ENCODE results near the gene MTOR.

The MTOR gene

DNA sequence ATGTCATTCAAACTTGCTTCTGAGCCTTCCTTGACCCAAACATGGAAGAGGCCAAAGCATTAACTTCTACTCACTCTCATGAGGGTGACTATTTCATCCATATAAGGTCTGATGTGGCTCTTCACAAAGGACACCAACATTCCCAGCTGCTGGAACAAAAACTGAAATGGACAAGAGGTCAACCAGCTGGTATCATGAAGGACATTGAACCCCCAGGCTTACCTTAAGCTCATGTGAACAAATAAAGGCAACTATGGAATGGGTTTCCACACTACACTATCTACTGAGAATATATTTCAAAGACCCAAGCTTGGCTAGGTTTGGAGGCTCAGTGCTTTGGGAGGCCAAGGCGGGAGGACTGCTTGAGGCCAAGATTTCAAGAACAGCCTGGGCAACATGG is 46.3 kb downstream of the MTOR start:
- no peak overlapping the region for H3K27ac ChIP-seq
- H3K9ac ChIP-seq, result no peak overlapping the region
- no peak overlapping the region for H2AFZ ChIP-seq (ENCODE audit: low read depth)
- H3K4me2 ChIP-seq, result no peak overlapping the region
- TF ChIP-seq, protein P1, sequence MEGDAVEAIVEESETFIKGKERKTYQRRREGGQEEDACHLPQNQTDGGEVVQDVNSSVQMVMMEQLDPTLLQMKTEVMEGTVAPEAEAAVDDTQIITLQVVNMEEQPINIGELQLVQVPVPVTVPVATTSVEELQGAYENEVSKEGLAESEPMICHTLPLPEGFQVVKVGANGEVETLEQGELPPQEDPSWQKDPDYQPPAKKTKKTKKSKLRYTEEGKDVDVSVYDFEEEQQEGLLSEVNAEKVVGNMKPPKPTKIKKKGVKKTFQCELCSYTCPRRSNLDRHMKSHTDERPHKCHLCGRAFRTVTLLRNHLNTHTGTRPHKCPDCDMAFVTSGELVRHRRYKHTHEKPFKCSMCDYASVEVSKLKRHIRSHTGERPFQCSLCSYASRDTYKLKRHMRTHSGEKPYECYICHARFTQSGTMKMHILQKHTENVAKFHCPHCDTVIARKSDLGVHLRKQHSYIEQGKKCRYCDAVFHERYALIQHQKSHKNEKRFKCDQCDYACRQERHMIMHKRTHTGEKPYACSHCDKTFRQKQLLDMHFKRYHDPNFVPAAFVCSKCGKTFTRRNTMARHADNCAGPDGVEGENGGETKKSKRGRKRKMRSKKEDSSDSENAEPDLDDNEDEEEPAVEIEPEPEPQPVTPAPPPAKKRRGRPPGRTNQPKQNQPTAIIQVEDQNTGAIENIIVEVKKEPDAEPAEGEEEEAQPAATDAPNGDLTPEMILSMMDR (conservative IDR thresholded peaks at IDR 0.05; ENCODE audit: low read depth, low read length), result no peak
- H3K79me2 ChIP-seq (ENCODE audit: insufficient read depth, low read depth), result no peaks in the 10 kb centered on the region
- H4K20me1 ChIP-seq (ENCODE audit: insufficient read depth), result no peaks in the 10 kb centered on the region
- H3K4me1 ChIP-seq (ENCODE audit: low read depth, poor library complexity, severe bottlenecking), result no peaks in the 10 kb centered on the region
- H3K36me3 ChIP-seq (ENCODE audit: insufficient read depth), result peaks cover 3% of the 10 kb centered on the region; the same call in 1 of the 2 replicates
- H3K4me3 ChIP-seq (IDR thresholded peaks at IDR 0.05; ENCODE audit: insufficient read depth, low read depth, low read length), result no peak overlapping the region
- no peaks in the 10 kb centered on the region for H3K27me3 ChIP-seq (ENCODE audit: insufficient read depth, low read depth)

DNA sequence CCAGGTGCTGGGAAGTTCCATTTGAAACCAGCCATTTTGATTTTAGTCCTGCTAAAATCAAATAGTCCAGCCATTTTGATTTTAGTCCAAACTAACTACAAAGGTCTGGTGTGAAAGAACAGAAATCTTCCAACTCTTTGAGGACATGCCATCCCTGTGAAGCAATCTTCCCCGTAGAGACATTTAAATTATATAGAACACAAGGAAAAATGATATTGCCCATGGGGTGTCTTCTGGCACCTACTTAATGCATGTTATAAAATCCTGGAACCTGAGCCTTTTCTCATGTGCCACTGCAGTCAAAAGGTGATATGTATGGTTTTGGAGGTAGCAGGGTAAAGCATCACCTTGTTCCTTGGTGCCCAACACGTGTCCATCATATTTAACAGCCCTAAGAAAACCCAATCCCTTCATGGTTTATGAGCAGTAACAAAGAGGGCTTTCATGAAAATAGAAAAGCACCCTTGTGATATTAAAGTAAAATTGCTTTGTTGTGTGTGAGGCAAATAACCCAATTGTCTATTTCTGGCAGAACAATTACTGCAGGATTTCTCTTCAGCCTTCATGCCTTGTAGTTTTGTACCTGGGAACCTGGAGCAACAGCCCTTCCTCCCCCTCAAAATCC is 46.9 kb downstream of the MTOR start:
- TF ChIP-seq, protein P1 (conservative IDR thresholded peaks at IDR 0.05; ENCODE audit: low read depth, low read length), result no peak
- no peak overlapping the region for H2AFZ ChIP-seq (ENCODE audit: low read depth)
- H4K20me1 ChIP-seq (ENCODE audit: insufficient read depth), result no peaks in the 10 kb centered on the region
- H3K27me3 ChIP-seq (ENCODE audit: insufficient read depth, low read depth), result no peaks in the 10 kb centered on the region
- peaks cover 3% of the 10 kb centered on the region; the same call in 1 of the 2 replicates for H3K36me3 ChIP-seq (ENCODE audit: insufficient read depth)
- no peak overlapping the region for H3K27ac ChIP-seq
- H3K4me2 ChIP-seq, result no peak overlapping the region
- H3K4me3 ChIP-seq (IDR thresholded peaks at IDR 0.05; ENCODE audit: insufficient read depth, low read depth, low read length), result no peak overlapping the region
- no peak overlapping the region for H3K9ac ChIP-seq
- H3K4me1 ChIP-seq (ENCODE audit: low read depth, poor library complexity, severe bottlenecking), result no peaks in the 10 kb centered on the region
- H3K79me2 ChIP-seq (ENCODE audit: insufficient read depth, low read depth), result no peaks in the 10 kb centered on the region

DNA sequence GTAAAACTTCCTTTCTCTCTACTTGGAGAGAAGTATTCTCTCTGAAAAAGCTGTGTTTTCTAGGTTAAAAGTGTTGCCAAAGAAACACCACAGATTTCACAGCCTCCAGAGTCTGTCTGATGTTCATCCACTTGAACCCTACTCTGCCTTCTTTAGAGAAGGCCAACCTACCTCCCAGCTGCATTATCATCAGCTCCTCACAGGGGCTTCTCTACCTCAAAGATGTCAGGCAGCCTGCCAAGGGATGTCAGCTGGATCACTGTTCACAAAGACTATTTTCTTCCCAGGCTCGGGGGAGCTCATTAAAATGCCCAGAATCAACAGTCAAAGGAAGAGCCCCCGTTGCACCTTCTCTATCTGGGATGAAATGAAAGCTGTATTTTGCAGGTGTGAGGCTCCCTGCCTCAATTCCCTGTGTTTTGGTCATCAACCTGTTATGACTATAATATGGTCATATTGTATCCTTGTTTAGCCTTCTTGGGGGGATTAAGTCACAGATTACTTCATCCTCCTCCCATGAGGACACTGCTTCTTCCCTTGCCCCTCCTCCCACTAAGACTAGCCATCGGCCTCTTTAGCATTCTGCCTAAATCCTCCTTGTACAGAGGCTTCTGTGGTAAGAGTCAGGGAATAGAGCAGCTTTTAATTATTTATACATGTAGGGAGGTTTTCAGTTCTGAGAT is 47.5 kb downstream of the MTOR start:
- Histone ChIP-seq H3K9ac (no peak overlapping the region), H2AFZ (ENCODE audit: low read depth) (no peak overlapping the region), H3K36me3 (ENCODE audit: insufficient read depth) (peaks cover 3% of the 10 kb centered on the region; the same call in 1 of the 2 replicates), H3K4me3 (IDR thresholded peaks at IDR 0.05; ENCODE audit: insufficient read depth, low read depth, low read length) (no peak overlapping the region), H3K27ac (no peak overlapping the region), H4K20me1 (ENCODE audit: insufficient read depth) (no peaks in the 10 kb centered on the region), H3K27me3 (ENCODE audit: insufficient read depth, low read depth) (no peaks in the 10 kb centered on the region), H3K4me1 (ENCODE audit: low read depth, poor library complexity, severe bottlenecking) (no peaks in the 10 kb centered on the region), H3K4me2 (no peak overlapping the region), H3K79me2 (ENCODE audit: insufficient read depth, low read depth) (no peaks in the 10 kb centered on the region)
- TF ChIP-seq, protein P1 (conservative IDR thresholded peaks at IDR 0.05; ENCODE audit: low read depth, low read length), result no peak

DNA sequence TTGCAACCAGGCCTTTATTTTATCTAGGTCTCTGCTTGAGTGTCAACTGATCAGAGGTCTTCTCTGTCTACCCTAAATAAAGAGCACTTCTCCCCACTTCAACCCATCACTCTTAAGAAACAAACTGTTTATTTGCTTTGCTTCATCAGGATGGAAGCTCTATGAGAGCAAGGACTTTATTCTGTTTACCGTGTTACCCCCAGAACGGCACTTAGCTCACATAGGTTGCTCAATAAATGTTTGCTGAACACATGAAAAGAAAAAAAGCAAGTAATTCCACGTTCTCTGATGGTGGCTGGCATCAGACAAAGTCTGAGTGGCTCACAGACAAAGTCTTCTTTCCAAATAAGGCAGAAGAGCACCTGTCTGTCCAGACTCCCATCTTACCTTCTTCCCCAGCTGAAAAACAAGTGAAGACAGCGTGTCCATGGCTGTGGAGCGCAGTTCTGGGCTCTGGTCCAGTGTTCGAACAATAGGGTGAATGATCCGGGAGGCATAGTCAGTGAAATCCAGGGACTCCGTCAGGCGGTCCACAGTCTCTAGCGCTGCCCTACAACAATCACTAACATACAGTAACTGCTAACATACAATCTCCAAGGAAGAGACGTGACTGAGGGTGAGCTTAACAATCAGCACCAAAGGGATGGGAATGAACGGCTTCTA is 50.3 kb downstream of the MTOR start:
- no peak overlapping the region for H3K9ac ChIP-seq
- TF ChIP-seq, protein P1 (conservative IDR thresholded peaks at IDR 0.05; ENCODE audit: low read depth, low read length), result no peak
- H3K27me3 ChIP-seq (ENCODE audit: insufficient read depth, low read depth), result no peaks in the 10 kb centered on the region
- no peaks in the 10 kb centered on the region for H4K20me1 ChIP-seq (ENCODE audit: insufficient read depth)
- no peak overlapping the region for H2AFZ ChIP-seq (ENCODE audit: low read depth)
- H3K79me2 ChIP-seq (ENCODE audit: insufficient read depth, low read depth), result no peaks in the 10 kb centered on the region
- no peak overlapping the region for H3K4me2 ChIP-seq
- no peak overlapping the region for H3K27ac ChIP-seq
- H3K36me3 ChIP-seq (ENCODE audit: insufficient read depth), result peaks cover 10% of the 10 kb centered on the region; the same call in 1 of the 2 replicates
- no peaks in the 10 kb centered on the region for H3K4me1 ChIP-seq (ENCODE audit: low read depth, poor library complexity, severe bottlenecking)
- no peak overlapping the region for H3K4me3 ChIP-seq (IDR thresholded peaks at IDR 0.05; ENCODE audit: insufficient read depth, low read depth, low read length)

Measured in KMS-11 (cell line).